Raji (cell line): ENCODE results near the gene ZNF665.

Source experiments
- POLR2A ChIP-seq: IDR thresholded peaks from 2 replicates; pipeline ENCODE4 v1.6.1; 2011; ENCODE audit warnings: low read depth, low read length, control low read depth; ENCODE audit not compliant: insufficient read depth

Gene ZNF665

DNA sequence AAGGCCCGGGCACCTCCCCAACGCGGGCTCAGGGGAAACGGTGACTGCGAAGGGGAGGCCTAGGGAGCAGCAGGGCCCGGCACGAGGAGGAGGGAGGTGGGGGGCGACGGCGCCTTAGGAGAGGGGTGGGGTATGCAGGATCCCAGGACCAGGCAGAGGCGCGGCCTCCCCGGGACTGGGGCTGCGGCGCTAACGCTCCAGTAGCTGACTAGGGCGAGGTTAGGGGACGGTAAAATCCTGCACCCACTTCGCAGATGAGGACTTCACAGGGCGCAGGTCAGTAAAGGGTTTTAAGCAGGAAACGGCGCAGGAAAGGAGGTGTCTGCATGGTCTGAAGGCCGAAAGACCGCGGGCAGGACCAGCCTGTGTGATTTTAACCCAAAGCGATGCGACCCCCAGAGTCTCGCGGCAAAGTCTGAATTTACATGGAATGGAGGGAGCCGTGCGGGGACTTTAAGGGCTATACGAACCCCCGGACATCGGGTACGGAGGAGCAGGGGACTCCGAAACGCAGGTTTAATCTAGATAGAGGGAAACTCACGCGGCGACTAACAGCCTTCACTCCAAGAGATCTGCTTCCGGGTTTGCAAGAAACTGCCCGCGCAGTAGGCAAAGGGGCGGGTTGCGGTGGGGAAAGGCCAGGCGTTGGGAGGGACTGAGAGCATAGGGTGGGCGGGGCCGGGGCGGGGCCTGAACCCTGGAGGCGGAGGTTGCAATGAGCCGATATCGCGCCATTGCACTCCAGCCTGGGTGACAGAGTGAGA lies at the start of gene ZNF665:
TSS of gene ZNF665 (minus strand) at position 588 of the 764 bp plus-strand sequence. CDS start 10,460 bp downstream, outside the sequence.
- peak; percentile 75 for TF ChIP-seq POLR2A

DNA sequence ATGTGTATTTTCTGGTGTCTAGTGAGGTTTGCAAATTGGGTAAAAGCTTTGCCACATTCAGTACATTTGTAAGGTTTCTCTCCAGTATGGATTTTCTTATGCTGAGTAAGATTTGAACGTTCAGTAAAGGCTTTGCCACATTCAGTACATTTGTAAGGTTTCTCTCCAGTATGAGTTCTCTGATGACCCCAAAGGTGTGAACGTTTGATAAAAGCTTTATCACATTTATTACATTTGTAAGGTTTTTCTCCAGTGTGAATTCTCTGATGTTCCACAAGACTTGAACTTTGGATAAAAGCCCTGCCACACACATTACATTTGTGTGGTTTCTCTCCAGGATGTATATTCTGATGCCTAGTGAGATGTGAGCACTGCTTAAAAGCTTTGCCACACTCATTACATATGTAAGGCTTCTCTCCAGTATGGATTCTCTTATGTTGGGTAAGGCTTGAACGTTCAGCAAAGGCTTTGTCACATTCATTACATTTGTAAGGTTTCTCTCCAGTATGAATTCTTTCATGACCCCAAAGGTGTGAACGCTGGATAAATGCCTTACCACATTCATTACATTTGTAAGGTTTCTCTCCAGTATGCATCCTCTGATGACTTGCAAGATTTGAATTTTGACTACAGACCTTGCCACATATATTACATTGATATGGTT lies 44.1 kb upstream of the ZNF665 start:
- TF ChIP-seq POLR2A = no peak

DNA sequence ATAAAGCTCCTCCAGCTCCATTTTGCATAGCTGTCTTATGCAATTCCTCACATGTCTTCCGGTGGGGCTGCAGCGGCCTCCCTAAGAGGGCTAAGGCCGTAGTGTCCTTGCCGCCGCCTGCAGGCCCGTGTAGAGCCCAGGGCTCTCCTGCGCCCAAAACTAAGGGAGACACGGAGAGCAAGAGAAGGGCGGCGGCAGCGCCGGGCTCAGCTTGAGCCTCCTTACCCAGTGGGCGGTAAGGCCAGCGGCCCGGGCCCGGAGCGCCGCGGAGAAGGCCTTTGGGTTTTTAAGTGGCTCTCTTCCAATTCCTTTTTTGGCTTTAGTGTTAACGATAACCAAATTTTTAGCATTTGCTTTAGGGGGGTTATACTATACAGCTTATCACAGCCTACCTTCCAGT lies 31.4 kb upstream of the ZNF665 start:
- no peak for TF ChIP-seq POLR2A

DNA sequence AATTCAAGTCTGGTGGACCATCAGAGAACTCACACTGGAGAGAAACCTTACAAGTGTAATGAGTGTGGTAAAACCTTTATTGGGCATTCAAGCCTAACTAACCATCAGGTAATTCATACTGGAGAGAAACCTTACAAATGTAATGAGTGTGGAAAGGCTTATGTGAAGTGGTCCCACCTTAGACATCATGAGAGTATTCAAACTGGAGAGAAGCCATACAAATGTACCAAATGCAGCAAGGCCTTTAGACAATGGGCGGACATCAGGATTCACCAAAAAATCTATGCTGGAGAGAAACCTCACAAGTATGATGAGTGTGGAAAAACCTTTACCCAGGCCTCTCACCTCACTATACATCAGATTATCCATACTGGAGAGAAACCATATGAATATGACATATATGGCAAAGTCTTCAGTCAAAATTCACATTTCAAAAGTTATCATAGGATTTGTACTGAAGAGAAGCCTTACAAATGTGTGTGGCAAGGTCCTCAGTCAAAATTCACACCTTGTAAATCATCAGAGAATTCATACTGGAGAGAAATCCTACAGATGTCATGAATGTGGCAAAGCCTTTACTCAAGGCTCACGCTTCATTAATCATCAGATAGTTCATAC lies 19.7 kb upstream of the ZNF665 start:
- TF ChIP-seq POLR2A = no peak

DNA sequence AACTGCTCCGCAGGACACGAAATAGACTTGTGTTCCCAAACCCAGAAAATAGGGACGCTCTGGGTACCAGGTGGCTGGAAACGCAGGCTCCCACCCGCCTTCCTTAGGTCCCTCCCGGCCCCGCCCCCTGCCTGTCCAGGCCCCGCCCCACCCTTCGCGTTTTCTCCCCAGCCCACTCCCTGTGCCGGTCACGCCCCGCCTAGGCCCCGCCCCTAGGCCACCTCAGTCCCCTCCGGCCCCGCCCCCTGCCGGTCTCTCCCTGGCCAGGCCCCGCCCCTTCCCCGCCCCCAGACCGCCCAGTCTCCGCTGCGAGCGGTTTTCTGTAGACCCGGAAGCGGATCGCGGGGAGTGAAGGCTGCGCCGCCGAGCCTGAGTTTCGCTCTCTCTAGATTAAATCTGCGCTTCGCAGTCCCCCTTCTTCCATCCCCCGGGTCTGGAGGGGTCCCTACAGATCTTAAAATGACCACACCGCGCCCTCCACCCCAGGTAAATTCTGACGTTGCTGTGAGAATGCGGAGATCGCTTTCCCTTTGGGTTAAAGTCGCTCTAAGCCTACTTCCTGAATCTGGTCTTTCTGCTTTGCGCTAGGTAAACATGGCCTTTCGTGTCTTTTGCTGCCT lies 3.7 kb upstream of the ZNF665 start:
- TF ChIP-seq POLR2A = no peak

DNA sequence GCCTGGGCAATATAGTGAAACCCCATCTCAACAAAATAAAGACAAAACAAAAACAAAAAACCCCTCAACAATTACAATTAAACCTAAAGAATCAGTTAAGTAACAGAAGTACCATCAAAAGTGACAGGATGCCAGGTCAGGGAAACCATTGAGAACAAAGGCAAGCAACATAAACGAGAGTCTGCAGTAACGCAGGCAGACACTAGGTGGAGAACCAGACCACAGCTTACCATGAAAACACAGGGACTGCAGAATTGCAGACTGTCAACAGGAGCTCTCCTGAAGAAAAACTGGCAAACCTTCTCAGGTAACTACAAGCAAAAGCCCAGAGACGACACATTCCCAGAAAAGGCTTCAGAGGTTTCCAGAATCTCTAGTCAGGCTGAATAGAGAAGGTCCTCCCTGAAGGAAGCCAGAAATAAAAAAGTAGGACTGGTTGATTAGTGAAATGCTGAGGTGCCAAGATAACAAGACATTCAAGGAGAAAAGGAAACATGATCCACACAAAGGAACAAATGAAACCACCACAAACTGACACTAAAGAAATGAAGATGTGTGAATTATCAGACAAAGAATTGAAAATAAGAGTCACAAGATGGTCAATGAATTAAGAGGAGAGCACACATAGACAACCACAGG lies 2.2 kb upstream of the ZNF665 start:
- no peak for TF ChIP-seq POLR2A

DNA sequence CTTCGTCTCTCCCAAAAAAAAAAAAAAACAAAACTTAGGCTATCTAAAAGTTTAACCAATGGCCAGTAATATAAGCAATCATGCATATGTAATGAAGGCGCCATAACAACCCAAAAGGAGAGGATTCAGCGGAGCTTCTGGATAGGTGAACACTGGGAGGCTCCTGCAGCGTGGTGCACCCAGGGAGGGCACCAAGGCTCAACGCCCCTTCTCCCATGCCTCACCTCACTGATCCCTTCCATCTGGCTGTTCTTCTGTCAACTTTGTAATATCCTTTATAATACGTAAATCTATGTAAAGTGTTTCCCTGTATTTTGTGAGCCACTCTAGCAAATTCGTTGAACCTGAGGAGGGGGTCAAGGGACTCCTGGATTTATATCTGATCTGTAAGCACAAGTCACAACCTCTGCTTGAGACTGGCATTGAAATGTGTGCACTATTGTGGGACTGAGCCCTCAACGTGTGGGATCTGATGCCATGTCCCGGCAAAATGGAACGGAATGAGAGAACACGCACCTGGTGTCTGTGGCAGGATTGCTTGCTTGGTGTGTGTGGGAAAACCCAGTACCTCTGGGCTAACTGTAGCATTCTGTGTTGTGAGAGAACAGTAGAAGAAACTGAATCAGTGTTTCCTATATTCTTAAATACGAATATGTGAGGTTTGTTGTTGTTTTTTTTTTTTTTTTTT lies 521 bp upstream of the ZNF665 start:
- no peak for TF ChIP-seq POLR2A

DNA sequence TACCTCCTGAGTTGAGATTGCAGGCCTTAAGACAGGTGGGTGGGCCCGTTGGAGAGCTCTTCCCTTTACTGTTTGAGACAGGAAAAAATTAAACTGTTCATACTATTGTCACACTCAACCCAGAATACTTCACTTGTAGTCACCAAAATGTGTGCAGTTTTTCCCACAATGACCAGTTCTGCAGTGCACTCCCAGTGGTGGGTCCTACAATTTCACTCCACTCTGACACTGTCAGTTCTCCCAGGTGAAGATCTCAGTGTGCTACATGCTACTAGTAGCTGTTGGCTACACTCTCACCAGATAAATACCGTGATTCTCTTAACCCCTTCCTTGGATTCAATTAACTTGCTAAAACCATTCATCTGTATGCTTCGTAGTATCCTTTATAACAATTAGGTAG lies 2.9 kb downstream of the ZNF665 start:
- no peak for TF ChIP-seq POLR2A

DNA sequence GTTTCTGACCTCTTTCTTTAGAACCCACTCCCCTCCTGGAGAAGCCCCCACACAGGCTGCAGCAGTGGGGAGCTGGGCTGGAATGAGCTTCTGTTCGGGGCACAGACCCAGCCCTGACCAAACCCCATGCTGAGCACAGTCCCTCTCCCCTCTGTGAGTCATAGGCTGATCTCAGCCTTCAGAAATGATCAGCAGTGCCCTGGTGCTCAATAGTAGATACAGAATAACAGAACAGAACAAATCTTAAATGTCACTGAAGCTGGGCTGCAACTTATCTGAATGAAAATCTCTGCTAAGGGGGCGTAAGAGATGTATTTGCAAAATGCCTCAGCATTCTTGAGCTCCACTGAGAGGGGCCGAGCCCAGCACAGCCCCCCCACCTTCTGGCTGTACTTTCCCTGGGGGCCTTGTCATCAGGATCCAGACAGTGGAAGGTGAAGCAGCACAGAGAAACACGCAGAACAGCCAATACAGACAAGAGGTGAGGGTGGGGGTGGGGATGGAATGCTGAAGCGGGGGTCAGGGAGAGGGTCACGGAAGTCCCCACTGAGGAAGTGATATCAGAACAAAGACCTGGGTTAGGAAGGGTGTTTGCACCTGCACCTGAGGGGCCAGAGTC lies 9.9 kb downstream of the ZNF665 start:
- TF ChIP-seq POLR2A = no peak

DNA sequence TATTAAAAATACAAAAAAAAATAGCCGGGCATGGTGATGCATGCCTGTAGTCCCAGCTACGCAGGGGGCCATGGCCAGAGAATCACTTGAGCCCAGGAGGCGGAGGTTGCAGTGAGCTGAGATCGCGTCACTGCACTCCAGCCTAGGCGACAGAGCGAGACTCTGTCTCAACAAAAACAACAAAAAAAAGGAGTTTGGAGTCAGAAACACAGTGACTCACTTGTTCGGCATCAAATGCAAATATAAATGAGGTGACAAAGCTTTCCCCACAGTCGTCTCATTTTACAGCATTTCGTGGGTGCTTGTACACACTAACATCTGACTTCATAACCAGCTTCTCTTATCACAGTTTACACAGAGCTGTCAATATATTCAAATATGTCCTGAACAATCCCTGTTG lies 11.0 kb downstream of the ZNF665 start:
- no peak for TF ChIP-seq POLR2A

DNA sequence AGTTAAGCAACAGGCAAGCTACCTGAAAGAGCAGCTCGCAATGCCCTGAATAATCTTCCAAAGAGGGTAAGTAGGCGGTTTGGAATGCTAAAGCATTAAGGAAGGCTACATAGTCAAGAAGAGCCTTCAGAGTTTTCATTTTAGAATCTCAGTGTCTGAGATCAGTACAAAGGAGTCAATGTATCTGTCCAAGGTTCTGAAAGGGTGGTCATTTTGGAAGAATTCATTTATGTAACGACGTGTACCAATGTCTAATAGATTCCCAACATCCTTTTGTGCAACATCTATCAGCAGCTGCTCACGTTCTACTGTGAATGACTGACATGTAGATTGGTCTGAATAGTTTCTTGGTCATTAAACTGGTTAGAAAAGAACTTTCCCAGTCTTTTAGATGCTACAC lies 15.2 kb downstream of the ZNF665 start:
- no peak for TF ChIP-seq POLR2A

DNA sequence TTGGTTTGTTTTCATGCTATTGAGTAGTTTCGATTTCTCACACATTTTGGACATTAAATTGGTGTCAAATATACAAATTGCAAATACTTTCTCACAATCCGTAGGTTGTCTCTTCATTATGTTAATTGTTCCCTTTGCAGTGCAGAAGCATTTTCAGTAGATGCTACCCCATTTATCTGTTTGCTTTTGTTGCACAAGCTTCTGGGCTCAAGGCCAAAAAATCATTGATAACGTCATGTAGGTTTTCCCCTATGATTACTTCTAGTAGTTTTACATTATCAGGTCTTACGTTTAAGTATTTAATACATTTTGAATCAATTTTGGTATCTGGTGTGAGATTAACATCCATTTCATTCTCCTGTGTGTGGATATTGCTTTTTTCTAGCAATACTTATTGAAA lies 20.3 kb downstream of the ZNF665 start:
- TF ChIP-seq POLR2A = no peak

DNA sequence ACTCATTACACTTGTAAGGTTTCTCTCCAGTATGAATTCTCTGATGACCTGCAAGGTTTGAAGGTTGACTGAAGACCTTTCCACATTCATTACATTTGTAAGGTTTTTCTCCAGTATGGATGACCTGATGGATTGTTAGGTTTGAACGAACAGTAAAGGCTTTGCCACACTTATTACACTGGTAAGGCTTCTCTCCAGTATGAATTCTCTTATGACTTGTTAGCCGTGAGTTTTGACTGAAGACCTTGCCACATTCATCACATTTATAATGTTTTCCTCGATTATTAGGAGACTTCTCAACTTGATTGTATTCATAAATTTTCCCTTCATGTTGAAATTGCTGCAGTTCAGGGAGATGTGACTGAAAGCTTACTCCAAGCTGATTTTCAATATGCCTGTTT lies 27.5 kb downstream of the ZNF665 start:
- TF ChIP-seq POLR2A = no peak

DNA sequence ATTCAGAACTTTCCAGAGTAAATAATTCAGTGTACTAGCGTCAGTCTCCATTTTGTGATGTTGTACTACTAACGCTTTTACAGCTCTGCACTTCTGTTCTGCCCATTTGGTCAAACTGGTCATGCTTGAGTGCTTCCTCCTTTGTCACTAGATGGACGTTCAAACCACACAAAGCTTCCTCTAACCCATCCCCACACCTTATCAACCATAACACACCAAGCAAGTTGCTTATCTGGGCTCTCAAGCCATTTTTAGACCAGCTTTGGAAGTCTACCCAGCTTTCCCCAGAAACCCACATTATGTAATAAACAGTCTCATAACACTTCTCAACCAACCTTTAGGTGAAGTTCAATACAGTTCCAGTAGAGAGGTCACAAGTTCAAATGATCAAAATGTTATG lies 32.0 kb downstream of the ZNF665 start:
- TF ChIP-seq POLR2A = no peak
